Measurements from ENCODE around the gene ABCA2.
"Not testable (repeated sequence)": the region's sequence is repeated elsewhere in the genome, so short reads cannot be mapped to it uniquely, and the experiment has no call there.

ABCA2 gene

GRCh38 chr9:137044037-137044436, 16.0 kb upstream of the ABCA2 start:
- DNase-seq, result no peak

GRCh38 chr9:137042751-137043727, 15.0 kb upstream of the ABCA2 start:
- DNase-seq, result no peak

GRCh38 chr9:137041124-137041523, 13.1 kb upstream of the ABCA2 start:
- no peak for DNase-seq

- DNase-seq, result no peak
Measured at GRCh38 chr9:137040568-137040967, 12.5 kb upstream of the ABCA2 start.

- DNase-seq, result no peak
Measured at GRCh38 chr9:137039611-137040366, 11.8 kb upstream of the ABCA2 start.

- DNase-seq, result no peak
Measured at GRCh38 chr9:137038916-137039315, 10.9 kb upstream of the ABCA2 start.

- DNase-seq, result no peak
Measured at GRCh38 chr9:137037483-137037882, 9.4 kb upstream of the ABCA2 start.

- no peak for DNase-seq
Measured at GRCh38 chr9:137037035-137037434, 9.0 kb upstream of the ABCA2 start.

- no peak for DNase-seq
Measured at GRCh38 chr9:137035937-137036336, 7.9 kb upstream of the ABCA2 start.

GRCh38 chr9:137035507-137035834, 7.4 kb upstream of the ABCA2 start:
- DNase-seq, result no peak

GRCh38 chr9:137034709-137035506, 6.9 kb upstream of the ABCA2 start:
- DNase-seq, result peak; percentile 65

- no peak for DNase-seq
Measured at GRCh38 chr9:137034039-137034708, 6.1 kb upstream of the ABCA2 start.

GRCh38 chr9:137033481-137033880, 5.4 kb upstream of the ABCA2 start:
- not testable (repeated sequence) for DNase-seq

GRCh38 chr9:137032858-137033257, 4.8 kb upstream of the ABCA2 start:
- no peak for DNase-seq

- DNase-seq, result no peak
Measured at GRCh38 chr9:137031904-137032640, 4.0 kb upstream of the ABCA2 start, which contains the start of gene FUT7. Gene FUT7, minus strand, starts transcription at chr9:137032088. Its CDS starts 97 bp downstream, at chr9:137031991.

- no peak for DNase-seq
Measured at GRCh38 chr9:137030538-137031527, 2.8 kb upstream of the ABCA2 start.

- DNase-seq, result no peak
Measured at GRCh38 chr9:137030006-137030405, 2.0 kb upstream of the ABCA2 start.

GRCh38 chr9:137029058-137029936, 1.3 kb upstream of the ABCA2 start:
- DNase-seq, result no peak

Data from NCI-H526 treated with DMSO at 0.1 percent for 48 hours (cell line).